Activated CD8-positive, alpha-beta memory T cell treated with anti-CD3 and anti-CD28 coated beads, Interleukin-2, amount 50 U/mL, for 48 hours (primary cell): Measurements from ENCODE around the gene RSAD1.

ENCODE experiments used
- DNase-seq: peaks from one replicate; pipeline ENCODE4 v3.0.0-alpha.2; 2020

Gene RSAD1

DNA sequence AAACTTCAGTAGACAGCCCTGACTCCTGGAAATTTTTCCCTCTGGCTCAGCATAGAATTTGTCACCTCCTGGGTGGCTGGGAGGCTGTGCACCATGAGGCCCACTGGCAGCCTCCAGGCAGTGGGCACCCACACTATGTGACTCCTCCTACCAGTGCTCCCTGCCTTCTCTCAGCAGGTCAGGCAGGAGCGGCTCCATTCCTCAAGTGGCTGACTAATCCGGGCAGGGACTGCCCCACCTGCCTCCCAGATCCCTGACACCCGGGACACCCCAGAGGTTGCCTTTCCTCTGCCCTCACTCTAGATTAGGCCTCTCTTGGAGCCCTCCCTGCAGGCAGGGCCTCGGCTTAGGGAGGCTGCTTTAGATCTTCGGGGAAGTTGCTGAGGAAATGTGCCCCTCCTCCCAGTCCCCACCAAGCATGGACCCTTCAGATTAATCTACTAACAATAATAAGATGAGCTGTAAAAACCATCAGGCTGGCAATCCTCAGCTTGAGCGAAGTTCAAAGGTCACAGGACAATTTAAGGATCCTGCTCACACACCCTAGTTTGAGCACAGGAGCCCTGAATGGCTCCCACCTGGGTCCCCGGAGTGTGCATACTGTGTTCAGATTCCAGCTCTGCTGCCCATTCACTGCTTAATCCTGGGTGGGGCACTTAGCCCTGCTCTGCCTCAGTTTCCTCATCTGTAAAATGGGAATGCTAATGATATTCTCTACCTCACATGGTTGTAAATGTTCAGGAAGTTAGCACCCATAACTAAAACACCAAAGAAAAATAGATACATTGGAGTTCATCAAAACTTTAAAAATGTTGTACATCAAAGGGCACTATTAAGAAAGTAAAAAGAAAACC, 19.6 kb downstream of the RSAD1 start:
- no peak for DNase-seq

DNA sequence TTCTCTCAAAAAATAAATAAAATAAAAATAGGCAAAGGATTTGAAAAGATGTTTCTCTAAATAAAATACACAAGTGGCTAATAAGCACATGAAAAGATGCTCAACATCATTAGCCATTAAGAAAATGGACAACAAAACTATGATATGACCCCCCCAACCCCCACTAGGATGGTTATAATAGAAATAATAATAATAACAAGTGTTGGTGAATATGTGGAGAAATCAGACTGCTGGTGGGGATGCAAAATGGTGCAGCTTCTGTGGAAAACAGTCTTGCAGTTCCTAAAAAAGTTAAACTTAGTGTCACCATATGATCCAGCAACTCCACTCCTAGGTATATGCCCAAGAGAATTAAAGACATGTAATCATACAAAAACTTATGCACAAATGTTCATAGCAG, 20.6 kb downstream of the RSAD1 start:
- no peak for DNase-seq

DNA sequence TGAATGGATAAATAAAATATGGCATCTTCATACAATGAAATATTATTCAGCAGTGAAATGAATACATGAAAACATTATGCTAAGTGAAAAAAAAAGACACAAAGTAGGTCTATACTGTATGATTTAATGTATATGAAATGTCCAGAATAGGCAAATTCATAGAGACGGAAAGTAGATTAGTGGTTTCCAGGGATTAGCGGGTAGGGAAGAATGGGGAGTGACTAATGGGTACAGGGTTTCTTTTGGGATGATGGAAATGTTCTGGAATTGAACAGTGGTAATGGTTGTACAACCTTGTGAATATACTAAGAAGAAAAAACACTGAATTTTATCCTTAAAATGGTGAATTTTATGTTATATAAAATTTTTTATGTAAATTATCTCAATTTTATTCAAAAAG, 21.1 kb downstream of the RSAD1 start:
- DNase-seq, result no peak

DNA sequence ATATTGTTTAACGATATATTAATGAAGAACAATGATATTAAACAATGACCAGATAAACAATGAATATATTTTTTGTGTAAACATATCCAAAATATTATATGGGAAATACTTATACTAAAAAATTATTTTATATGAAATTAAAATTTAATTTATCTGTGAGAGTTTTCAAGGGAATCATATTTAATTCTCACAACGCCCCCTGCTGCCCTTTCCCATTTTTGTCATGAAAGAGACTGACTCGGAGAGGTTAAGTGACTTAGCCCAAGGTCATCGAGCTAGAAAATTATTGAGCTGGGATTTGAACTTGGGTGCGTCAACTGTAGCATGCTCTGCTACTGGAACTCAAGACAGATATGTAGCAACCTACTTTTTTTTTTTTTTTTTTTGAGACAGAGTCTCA, 22.4 kb downstream of the RSAD1 start:
- DNase-seq, result no peak

DNA sequence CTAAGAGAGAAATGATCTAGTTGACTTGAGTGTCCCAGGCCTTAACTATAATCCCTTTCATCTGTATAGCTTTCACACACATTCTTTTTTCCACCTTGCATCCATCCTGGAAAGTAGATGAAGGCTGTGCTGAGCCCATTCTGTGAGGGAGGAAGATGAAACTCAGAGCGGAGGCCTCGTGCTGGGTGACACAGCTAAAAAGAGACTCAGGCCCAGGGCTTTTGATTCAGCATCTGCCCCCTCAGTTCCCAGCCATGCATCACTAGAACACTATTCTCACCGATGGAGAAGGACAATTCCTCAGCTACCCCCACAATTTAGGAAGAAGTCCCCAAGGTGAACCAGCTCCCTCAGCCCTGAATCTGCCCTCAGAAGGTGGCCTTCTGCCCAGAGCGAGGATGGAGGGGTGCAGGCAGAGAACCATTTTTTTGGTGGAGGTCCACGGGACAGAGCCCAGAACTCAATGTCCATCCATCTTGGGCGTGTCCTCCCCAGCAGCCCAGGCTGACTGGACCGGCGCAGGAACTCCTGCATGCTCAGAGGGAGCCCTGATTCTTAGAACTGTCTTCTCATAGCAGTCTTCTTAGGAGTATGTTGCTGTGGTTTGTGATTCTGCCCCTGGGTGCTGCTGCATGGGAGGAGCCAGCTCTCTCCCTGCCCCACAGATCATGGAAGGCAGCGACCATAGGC, 23.8 kb downstream of the RSAD1 start:
- no peak for DNase-seq

DNA sequence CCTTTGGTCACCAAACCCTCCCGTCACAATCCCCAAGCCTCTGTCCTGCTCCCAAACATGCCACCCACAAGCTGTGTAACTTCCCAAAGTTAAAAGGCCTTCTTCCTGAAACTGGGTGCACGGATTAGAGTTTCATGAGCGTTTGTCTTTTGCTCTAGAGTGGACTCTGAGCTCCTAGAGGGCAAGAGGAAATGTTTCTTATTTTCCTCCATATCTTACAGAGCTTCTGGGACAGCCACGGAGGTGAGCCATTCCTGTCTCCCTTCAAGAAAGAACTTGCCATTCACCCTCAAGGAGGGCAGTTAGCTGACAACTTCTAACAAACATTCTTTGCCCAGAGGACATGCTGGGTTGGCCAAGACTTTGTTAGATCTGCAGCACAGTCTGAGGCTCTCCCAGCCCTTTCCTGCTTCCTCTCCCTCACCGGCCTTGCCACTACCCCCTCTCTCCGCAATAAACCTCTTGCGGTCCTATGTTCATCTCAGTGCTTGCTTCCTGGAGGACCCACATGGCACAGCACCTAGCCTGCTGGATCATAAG, 27.0 kb downstream of the RSAD1 start:
- no peak for DNase-seq

DNA sequence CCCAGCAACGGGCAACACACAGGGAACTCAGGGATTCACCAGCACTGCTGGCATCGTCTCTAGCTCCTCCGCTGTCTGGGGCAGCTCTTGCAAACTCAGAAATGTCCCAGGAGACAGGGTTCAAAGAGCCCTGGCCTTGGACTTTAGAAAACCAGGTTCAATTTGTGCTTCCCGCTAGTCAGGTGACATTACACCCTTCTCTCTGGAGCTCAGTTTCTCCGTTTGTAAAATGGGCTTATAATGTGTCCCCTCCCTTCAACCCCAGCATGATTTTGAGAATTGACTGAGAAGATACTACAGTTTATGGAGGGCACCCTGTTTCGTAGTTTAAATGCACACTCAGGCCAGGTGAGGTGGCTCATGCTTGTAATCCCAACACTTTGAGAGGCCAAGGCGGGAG, 27.6 kb downstream of the RSAD1 start:
- no peak for DNase-seq

DNA sequence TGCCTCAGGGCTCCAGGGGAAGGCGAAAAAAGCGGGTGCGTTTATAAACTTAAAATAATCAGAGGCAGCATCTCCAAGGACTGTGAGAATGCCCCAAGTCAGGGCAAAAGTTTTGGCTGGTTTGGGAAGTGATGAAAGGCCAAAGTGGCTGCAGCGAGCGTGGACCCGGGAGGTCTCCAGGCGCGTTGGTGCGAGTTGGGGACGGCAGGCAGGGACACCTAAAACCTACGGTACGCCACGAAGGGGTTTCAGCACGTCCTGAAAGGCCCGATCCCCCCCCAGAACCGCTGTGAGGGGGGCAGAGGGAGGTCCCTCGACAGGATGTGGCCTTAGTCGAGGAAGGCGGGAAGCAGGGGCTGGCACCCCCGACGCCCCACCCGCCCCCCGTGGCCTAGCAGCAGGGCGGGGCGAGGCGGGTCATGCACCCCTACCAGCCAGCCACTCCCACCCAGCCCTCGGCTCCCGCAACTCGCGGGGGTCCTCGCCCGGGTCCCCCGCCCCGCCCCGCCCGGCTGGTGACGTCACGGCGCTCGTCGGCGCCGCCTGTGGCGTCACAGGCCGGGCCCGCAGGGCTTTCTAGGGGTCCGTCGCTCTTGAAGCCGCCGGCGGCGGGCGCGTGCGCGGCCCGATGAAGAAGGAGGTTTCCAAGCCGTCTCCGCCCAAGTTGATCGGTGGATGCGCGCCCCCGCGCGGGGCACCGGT, 29.4 kb downstream of the RSAD1 start, which contains the start of gene MYCBPAP:
MYCBPAP (plus strand) TSS at position 569 of the 702 bp plus-strand sequence. CDS start 236 bp downstream, outside the sequence.
- peak; percentile 91 for DNase-seq

DNA sequence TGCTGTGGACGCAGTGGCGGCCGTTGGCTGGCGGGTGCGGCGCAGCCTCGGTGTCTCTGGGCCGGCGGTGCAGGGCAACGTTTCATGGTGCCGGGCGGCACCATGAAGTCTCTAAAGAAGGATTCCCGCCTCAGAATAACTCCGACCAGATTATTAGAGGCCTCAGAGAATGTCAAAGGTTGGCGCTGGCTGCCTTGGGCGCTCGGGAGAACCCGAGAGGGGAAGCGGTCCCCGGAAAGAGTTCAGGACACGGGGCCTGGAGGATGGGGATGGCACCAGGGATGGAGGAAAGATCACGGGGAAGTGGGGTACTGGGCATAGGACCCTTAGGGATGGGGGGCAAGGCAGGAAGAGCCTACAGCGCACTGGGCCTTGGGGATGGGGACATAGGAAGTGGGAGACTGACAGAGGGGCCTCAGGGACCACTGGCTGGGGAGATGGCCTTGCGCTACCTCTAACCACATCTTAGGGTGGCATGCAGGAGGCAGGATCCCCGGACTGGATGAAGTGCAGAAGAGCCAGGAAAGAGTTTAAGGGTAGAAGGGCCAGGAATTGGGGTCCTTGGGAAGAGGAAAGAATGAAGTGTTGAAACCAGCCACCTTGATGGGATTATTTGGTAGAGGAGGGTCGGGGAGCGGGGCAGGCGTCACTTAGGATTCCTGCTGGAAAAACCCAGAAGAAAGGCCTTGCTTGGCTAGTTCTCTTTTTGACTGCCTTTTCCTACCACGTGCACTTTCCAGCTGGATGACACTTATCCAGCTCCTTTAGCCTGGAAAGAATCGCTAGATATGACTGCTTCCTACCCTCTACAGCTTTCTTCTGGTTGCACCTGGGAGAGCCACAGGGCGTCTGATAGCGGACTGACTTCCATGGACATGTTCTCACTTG, 30.2 kb downstream of the RSAD1 start:
- no peak for DNase-seq

DNA sequence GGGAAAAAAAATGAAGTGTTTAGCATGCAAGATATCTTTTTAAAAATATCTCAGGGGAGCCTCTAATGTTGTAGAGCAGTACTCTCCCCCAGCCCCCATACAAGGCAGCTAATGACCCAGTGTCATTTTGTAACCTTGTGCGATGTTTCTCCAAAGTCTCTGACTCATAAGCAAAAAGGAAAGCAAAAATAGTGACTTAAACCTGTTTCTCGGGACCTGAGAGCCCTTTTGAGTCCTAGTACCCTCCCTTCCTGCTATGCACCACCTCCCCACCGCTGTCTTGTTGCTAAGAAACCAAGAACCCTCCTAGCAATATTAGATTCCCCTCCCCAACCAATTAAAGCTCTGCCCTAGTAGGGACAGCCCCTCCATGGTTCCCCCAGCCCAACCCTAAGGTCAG, 32.4 kb downstream of the RSAD1 start:
- peak; percentile 66 for DNase-seq

DNA sequence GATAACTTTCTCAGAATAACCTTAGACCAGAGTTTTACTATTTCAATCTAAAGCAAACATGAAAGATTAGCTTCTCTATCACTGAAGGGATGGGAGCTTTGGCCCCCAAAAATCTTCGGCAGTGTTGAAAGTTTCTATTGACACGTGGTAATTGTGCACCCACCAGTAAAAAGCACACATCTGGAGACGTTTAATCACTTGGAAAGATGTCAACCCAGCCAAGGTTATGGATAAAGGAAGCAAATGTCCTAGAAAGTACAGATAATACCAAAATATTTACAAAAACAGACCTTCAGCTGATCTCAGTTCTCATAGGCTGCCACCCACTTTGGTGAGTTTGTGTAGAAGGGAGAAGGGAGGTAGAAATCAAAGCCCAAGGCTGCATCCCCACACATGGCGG, 34.8 kb downstream of the RSAD1 start:
- no peak for DNase-seq

DNA sequence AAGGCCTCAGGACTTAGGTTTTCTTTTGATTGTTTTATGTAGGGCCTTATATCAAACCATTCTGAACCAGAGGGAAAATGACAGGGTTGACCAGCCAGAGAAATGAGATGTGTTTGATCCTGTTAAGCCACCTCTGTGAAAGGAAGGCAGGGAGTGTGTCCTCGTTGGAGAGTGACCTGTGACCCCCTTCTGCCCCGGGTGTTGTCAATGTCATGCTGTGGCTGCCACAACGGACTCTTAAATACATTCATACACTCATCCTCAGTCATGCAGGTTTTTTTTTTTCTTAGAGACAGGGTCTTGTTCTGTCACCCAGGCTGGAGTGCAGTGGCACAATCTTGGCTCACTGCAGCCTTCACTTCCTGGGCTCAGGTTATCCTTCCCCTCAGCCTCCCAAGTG, 35.7 kb downstream of the RSAD1 start:
- DNase-seq, result no peak

DNA sequence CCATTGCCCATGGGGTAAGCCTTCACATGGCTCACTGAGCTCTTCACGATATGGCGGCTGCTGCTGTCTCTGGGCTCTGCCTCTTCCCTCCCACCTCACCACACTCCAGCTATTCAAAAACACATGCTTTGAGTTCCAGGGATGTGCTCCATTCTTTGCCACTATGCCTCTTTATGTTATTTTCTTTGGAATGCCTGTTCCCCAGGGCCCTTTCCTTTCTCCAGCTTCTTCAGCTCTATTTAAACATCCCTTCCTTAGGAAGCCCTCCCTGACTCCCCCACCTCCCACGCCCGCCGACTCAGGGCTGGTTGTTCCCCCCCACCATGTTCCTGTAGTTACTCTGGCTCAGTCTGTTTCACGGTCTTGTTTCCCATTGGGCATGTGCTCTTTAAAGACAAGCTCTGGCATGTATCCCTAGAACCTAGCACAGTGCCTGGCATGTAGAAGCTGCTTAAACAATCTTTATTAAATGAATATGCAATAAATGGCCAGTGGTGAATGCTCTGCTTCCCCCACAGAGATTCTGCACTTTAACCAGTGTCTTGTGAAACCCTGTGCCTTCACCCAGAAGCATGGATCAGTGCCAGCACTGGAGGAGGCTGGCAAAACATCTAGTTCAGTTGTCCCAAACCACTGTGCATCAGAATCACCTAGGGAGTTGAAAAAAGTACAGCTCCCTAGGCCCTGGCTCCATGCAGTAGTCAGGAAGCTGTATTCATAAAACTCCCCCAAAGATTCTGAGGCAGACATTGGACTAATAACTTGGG, 36.5 kb downstream of the RSAD1 start:
- DNase-seq, result no peak

DNA sequence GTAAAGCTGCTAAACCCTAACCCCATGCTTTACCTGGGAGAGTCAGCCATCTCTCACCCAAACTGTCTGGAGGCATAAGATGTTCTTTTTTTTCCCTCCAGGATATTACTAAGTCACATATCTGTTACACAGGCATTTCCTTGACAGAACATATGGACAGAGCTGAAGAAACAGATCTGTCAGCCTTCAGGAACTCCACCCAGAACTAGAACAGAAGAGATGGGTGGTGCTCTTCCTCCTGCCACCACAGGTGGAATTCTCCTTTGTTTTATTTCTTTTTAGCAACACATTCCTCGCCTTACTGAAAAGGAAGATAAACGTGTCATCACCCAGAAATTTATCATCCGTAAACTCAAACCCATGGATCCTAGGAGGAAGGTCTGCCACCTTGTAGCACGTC, 38.4 kb downstream of the RSAD1 start:
- DNase-seq, result no peak

DNA sequence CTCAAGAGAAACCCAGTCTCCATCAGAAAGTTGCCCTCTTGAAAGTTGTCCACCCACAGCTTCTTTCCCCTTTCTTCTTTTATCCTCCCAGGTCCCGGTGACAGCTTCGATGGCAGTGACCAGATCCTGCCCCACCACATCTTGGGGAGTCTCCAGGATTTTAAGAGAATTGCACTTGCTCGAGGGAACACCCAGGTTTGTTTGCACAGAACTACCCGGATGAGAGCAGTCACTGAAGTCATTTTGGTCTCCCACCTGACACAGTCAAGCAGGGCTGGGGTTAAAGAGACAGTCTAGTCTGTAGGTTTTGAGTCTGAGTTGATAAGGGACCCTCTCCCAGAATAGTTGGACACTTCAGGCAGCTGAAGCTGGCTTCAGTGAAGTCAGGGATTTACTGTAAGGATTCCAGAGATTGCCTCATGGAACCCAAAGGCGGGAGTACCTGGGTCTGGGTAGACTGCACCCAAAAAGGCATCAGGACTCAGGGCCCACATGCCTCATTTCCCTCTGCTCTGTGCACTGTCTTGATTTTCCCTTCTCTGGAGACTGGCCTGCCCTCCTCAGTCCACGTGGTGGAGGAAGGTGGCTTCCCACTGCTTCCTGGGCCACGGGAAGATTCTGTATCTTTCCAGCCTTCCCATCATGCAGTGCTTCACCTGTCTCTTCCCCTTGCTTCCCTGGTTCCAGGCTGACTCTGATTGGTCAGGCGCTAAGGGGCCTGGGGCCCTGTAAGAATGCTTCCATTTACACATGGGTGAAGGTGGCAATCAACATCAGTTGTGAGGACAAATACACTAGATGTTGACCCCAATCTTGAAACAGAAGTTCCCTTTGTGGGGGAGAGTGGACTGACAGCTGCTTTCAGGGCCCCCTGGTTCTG, 39.1 kb downstream of the RSAD1 start:
- no peak for DNase-seq

DNA sequence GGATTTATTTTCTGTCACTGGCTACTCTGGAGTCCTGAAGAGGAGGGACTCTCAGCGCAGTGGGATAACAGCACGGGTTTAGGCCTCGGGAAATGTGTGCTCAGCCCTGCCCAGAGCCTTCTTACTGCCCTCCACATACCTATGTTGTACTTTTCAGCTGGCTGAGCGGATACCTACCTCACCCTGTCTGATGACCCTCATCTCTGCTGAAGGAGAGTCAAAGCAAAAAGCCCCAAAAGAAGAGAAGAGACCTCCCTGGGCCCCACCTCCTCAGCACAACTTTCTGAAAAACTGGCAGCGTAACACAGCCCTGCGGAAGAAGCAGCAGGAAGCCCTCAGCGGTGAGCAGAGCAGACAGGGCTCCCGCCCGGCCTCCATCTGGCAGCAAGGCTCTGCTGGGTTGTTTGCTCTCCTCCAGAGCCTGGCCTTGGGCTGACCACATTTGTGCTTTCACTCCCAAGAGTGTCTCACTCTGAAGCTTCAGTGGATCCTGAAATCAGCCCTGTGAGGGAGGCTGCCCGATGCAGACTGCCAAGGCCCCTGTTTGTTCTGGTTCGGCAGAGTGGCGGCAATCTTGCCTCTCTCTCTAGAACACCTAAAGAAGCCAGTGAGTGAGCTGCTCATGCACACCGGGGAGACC, 39.8 kb downstream of the RSAD1 start:
- no peak for DNase-seq

DNA sequence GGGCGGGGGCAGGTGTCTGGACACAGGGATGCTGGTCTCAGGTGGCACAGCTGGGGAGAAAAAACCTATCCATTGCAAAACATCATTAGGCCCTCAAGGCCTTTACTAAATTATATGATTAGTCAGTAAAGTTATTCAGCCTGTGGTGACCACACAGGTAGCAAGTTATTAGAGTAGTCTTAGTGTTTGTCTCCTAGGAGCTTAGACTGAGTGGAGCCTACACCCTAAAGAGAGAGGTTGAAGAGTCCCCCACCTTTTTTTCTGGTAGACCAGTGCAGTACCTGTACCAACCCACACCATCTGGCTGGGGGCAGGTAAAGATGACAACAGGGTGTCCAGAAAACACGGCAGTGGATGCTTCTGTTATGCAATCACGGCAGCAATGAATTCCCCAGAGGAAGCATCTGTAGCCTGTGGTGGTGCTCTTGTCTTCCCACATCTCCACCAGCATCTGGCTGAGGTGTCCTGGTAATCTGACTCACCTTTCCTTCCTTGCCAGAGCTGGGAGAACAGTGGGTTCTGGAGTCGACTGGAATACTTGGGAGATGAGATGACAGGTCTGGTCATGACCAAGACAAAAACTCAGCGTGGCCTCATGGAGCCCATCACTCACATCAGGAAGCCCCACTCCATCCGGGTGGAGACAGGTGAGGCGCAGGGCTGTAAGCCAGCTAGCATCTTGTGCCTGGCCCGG, 40.6 kb downstream of the RSAD1 start:
- DNase-seq, result no peak

DNA sequence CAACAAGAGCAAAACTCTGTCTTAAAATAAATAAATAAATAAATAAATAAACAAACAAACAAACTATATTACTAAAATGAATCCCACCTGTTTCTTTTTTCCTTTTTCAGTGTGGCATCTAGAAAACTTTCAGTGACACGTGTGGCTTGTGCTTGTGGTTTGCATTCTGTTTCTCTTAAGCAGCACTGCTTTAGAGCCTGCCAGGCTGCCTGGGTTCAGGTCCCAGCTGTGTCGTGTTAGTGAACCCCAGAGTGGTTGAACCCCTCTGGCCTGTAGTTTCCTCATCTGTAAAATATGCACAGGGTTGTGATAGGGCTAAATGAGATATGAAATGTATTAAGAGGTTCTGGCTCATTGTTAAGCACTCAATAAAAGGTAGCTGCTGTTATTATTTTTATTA, 41.8 kb downstream of the RSAD1 start:
- DNase-seq, result no peak

DNA sequence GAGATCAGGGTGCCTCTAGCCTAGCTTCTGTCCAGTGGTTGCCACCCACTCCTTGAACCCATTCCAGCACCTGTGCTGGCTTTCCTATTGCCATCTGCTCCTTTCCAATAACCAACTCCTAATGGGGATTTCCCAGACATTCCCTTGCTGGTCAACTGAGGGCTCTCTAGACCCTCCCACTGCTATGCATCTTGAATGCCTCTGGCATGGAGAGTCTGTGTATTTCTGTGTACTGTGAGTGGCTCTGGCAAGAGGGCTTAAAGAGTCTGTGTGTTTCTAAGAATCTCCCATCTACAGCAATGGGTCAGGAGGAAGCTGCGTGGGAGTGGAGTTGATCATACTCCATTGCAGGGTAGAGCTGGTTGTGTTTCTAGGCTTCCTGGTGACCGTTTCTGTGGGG, 42.9 kb downstream of the RSAD1 start:
- DNase-seq, result no peak
